SH-SY5Y (cell line): Measurements from ENCODE around the gene PRF1.

Source experiments
- GATA2 ChIP-seq: IDR thresholded peaks from 2 replicates; pipeline ENCODE4 v1.6.1; 2011; ENCODE audit warnings: mild to moderate bottlenecking, low read depth, low read length
- GATA3 ChIP-seq: IDR thresholded peaks from 2 replicates; pipeline ENCODE4 v1.6.1; 2011; ENCODE audit warnings: low read depth, mild to moderate bottlenecking, low read length, moderate library complexity

The PRF1 gene

DNA sequence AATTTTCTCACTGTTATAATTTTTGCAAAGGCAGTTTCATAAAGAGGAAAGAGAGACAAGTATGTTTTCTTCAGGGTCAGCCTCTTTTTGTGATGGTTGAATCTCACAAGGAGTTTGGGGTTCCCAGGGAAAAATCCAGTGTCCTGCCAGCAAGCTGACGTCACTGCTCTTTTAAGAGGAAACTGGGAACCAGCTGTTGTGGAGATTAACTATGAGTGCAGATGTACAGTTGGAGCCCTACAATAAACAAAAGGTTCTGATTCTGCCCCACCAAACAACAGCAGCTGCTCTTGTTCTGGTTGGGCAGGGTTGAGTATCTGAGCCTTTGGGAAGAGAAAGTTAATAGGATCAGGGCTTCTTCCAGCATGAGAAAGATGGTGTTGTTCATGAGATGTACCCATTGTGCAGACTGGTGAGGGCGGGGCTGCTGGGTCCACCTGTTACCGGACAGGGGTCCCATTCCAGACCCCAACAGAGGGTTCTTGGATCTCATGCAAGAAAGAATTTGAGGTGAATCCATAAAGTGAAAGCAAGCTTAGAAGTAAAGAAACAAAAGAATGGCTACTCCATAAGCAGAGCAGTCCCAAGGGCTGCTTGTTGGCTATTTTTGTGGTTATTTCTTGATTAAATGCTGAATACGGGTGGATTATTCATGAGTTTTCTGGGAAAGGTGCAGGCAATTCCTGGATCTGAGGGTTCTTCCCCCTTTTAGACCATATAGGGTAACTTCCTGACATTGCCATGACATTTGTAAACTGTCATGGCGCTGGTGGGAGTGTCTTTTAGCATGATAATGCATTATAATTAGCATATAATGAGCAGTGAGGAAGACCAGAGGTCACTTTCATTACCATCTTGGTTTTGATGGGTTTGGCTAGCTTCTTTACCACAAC lies 12.5 kb downstream of the PRF1 start:
- no peak for TF ChIP-seq GATA2
- TF ChIP-seq GATA3: no peak

DNA sequence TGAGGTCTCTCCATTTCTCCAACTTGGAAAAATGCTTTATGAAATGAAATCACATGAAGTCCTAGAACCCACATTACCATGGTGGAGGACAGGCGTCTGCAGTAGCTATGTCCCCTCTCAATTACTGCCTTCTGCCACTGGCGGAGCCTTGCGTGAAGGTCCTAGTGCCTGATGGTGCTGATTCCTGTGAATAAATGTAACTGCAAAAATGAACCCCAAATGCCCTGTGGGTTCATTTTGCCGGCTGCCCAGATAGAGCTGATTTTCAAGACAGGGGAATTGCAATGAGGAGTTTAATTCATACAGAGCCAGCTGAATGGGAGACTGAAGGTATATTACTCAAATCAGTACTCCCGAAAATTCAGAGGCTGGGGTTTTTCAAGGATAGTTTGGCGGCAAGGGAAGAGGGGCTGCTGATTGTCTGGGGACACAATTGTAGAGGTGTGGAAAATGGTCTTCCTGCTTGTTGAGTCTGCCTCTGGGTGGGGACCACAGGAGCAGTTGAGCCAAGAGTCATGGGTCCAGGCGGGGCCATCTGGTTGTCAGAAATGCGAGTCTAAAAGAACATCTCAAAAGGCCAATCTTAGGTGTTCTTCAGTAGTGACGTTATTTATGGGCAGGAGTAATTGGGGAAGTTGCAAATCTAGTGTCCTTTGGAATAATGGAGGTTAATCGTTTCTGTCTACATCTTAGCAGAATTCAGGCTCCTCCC lies 13.5 kb downstream of the PRF1 start:
- TF ChIP-seq GATA2: no peak
- no peak for TF ChIP-seq GATA3

DNA sequence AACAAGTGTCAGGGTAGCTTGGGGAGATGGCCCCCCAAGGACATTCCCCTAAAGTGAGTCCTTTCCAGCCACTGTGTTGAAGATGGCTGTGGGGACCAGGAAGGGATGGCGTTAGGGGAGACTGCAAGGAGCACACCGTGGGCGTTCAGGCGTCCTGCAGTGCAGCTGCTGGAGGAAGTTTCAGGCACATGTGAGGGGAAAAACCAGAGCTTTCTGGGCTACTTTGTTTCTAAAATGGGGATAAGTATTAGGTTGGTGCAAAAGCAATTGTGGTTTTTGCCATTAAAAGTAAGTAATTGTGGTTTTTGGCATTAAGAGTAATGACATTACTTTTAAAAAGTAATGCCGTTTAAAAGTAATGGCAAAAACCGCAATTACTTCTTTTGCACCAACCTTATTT lies 14.3 kb downstream of the PRF1 start:
- TF ChIP-seq GATA3 (no peak), GATA2 (no peak)

DNA sequence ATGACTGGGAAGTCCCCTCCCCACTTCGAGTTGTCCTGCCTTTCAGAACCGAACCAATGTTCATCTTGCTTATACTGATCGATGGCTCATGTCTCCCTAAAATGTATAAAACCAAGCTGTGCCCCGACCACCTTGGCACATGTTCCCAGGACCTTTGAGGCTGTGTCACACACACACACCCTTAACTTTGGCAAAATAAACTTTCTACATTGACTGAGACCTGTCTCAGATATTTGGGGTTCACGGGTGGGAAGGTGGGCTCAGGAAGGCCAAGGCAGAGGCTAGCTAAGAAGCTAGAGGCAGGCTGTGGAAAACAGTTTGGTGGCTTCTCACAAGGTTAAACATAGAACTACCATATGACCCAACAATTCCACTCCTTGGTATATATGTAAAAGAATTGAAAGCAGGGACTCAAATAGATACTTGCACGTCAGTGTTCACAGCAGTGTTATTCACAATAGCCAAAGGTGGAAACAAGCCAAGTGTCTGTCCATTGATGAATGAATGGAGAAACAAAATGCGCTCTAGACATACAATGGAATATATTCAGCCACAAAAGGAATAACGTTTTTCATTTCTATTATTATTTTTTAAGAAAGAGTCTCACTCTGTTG lies 15.4 kb downstream of the PRF1 start:
- TF ChIP-seq GATA2 (no peak), GATA3 (no peak)

DNA sequence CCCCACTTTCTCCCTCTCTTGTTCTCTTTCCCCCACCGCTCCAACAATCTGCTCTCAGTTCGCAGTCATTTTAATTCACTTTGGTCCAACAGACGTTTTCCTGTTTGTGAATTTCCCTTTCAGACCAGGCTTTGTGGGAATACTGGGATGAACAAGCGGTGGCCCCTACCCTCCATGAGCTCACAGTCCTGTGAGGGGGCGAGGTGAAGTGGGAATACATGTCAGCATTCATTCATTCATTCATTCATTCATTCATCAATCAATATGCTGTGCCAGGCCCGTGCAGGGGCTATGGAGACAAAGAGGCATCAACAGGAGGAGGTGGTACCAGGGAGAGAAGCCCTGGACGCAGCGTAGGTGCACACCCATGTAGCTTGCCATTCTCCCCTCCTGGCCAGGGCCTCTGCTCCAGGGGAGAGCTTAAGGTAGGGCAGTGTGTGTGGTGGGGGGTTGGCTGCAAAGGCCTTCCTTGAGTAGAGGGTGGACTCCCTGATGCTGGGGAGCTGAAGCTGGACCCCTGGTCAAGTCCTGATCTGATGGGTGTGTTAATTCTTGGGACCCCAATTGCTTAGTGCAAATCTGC lies 16.1 kb downstream of the PRF1 start:
- no peak for TF ChIP-seq GATA2

DNA sequence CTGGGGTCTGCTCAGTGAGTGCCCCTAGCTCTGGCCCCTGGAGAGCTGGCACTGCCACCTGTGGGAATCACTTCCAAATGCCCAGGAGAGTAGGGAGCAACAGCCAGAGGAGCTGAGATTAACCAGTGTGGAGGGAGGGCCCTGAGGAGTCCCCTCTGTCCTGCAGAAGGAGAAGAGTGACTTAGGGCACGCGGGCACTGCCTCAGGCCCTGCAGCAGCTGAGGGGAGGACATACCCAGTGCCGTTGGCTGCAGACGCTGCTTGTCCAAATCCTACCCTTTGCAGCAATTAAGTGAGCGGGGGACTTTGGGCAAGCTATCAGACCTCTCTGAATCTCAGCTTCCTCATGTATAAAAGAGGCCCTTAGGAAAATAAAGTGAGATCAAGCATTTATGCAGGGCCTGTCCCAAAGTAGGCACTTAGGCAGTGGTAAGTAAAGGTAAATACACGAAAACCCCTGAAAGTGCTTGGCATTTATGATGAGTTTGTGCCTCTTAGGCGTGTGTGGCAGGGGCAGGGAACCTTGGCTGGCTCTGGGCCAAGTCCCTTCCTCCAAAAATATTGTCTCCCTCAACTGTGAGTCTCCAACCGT lies 16.9 kb downstream of the PRF1 start:
- TF ChIP-seq GATA2 (no peak), GATA3 (no peak)

DNA sequence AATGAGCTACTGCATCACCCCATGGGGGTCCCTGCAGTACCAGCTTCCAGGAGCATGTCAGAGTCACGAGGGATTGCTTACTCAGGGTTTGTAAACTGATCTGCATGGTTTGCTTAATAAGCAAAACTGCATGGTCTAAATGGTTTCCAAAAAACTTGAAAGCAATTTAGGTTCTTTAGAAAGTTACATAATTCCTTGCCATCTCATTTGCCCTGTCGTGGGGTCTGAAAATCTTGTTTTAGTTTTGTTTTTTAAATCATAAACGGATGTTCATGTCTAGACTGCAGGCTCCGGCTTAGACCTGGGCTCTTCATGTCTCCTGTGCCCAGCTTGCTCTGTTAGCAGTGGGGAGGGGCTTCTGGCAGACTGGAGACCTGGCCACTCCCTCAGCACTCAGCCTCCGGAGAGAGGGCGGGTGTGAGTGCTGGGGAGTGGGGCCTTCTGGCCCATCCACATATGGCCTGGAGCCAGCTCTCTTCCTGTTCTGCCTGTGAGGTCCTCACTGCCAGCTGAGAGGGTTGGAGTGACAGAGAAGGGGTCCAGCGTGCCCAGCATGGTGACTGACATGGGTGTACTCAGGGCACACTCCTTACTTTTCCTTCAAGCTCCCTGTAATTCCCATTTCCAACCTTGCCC lies 17.5 kb downstream of the PRF1 start:
- TF ChIP-seq GATA2 (no peak), GATA3 (no peak)

DNA sequence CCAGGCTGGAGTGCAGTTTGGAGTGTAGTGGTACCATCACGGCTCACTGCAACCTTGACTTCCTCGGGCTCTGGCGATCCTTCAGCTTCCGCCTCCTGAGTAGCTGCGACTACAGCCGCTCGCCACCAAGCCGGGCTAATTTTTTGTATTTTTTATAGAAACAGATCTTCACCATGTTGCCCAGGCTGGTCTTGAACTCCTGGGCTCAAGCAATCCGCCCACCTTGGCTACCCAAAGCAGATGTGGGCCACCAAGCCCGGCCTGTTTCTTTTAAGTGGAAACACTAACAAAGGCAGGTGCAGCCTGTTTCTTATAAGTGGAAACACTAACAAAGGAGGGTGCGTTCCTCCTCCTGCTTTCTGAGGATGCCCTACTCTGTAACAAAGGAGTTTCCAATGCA lies 18.2 kb downstream of the PRF1 start:
- no peak for TF ChIP-seq GATA2
- no peak for TF ChIP-seq GATA3

DNA sequence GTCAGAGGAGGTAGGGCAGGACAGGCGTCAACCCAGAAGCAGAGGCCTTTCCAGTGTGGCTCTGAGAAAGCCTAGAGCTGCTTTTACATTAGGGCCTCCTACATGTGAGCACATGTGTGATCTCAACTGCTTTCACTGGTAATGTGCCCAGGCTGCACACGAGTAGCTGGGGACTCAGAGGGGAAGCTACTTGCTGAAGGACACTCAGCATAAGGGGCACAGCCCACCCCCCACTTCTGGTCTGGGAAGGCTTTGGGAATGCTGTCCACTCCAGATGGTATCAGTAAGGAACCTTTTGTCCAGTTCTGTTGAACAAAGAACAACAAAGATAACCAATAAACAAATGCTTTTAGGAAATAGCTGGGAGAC lies 18.9 kb downstream of the PRF1 start:
- TF ChIP-seq GATA3 (no peak), GATA2 (no peak)

DNA sequence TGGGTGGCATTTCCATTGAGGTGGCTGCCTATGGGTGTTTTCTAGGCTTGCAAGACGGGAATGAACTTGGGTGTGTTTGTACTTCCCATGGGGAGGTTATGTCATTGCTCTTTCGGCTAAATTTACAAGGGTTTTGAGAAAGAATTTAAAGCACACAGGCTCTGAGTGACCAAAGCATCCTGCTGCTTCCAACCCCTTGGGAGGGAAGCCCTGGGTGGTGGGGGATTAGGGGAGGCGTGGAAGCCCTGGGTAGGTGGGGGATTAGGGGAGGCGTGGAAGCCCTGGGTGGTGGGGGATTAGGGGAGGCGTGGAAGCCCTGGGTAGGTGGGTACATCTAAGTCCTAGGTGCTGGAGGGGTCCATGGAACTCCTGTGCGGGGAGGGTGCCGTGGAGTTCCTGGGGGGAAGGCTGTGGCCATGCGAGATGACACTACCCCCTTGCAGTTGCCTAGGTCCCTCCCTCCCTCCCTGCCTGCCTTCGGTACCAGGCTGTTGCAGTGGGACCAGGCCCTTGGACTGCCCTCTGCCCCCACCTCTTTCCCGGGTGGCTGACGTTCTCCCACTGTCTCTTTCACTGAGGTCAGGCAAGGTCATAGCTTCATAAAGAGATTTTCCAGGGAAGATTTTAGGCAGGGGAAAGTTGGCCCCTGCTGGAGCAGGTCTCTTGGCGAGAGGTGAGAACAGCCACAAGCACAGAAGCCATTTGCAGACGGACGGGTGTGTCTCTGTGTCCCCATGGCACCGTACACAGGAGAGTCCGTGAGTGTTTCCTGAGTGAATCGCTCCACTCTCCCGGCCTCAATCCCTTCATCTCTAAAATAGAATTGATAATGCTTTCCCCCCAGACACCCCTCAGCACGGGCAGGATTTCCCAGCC lies 19.5 kb downstream of the PRF1 start:
- TF ChIP-seq GATA2 (no peak), GATA3 (no peak)

DNA sequence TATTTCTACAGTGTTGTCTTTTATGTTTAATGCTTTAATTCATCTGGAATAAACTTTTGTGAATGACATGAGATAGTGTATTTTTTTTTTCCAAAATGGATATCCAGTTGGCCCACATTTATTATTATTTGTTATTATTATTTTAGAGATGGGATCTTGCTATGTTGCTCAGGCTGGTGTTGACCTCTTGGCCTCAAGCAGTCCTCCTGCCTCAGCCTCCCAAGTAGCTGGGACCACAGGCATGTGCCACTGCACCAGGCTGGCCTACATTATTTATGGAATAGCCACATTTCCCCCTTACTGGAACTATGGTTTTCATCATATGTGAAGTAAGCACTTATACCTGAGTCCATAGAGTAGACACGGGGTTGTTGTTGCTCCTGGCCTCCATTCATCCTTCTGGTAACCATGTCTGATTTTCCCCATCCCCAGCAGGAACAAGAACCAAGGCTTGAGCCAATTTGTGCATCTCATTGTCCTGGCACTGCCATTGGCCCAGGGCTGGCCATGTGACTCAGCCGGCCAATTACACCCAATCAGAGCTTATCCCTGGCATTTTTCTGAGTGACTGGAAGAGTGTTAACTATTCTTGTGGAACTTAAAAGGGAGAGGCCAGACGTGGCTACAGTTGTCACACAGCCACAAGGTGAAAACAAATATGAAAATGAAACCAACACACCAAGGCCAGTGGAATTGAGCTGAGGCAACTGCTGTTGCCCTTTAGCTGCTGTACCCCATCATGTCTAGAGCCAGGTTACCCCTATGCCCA lies 23.1 kb downstream of the PRF1 start:
- TF ChIP-seq GATA2 (no peak), GATA3 (no peak)

DNA sequence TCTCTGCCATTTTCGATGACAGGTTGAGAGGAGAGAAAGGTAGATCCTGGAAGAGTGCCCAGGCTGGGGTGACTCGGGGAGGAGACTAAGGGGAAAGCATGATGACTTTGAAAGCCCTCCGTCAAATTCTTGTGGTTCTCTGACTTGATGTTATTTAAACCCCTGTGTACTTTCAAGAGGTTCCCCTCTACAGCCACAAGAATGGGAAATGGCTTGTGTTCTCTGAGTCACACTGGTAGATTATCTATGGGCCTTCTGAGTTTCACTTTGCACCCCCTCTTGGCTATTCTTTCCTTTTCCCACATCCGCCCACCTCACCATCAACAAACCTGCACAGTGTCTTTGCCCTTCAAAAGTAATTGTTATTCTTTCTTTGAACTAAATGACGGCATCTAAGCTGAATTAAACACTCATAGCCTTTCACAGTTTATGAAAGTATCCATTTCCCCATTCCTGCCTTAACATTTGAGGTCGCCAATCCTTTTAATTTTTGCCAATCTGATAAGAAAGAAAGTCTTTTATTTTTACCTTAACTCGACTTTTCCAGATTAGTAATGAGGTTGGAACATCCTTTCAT lies 24.1 kb downstream of the PRF1 start:
- no peak for TF ChIP-seq GATA2
- TF ChIP-seq GATA3: no peak
